MCF 10A (cell line): Measurements from ENCODE around the gene AKR1E2. TPM values are rescaled to one million over a fixed set of nuclear protein-coding genes. Genes with fewer than 3 reads are reported as not detected.
A peak's percentile ranks its signal among the peaks of the same experiment; 100 is the strongest.
"Not testable (repeated sequence)": the region's sequence is repeated elsewhere in the genome, so short reads cannot be mapped to it uniquely, and the experiment has no call there.

Experiments
- BruUV-seq: library from RNA; stranded (reverse); fragments of 400-500 nt; replicated peaks from 2 replicates; lab custom pipeline; 2021; lab: Mats Ljungman, UMichigan
- CTCF ChIA-PET: fragments of 300-600 bp; sonication (Branson Sonifier 250); formaldehyde crosslinking; extraction: SDS; loops from one replicate; lab custom pipeline; 2021; ENCODE audit warnings: antibody characterized with exemption, inconsistent platforms; lab: Yijun Ruan, JAX
- POLR2A ChIA-PET: fragments of 300-600, 350-650 bp; sonication (Branson Sonifier 250); formaldehyde crosslinking; extraction: SDS; loops from one replicate; lab custom pipeline; 2020; ENCODE audit warnings: antibody characterized with exemption, inconsistent platforms; lab: Yijun Ruan, JAX
- DNase-seq: peaks from one replicate; pipeline ENCODE4 v3.0.0-alpha.2; 2018; ENCODE audit not compliant: unreplicated experiment
- H3K27ac Mint-ChIP-seq: one replicate; pipeline ENCODE4 v1.8.0; 2022; ENCODE audit warnings: mild to moderate bottlenecking, low read depth, mixed read lengths; ENCODE audit not compliant: unreplicated experiment
- H3K27me3 Mint-ChIP-seq: one replicate; pipeline ENCODE4 v1.8.0; 2022; ENCODE audit warnings: mixed read lengths; ENCODE audit not compliant: insufficient read depth, unreplicated experiment
- H3K36me3 Mint-ChIP-seq: one replicate; pipeline ENCODE4 v1.8.0; 2022; ENCODE audit warnings: mild to moderate bottlenecking, moderate library complexity, mixed read lengths; ENCODE audit not compliant: insufficient read depth, unreplicated experiment
- H3K4me1 Mint-ChIP-seq: one replicate; pipeline ENCODE4 v1.8.0; 2022; ENCODE audit warnings: mixed read lengths; ENCODE audit not compliant: insufficient read depth, unreplicated experiment
- H3K4me3 Mint-ChIP-seq: one replicate; pipeline ENCODE4 v1.8.0; 2022; ENCODE audit warnings: mild to moderate bottlenecking, moderate library complexity, mixed read lengths; ENCODE audit not compliant: unreplicated experiment
- H3K9me3 Mint-ChIP-seq: one replicate; pipeline ENCODE4 v1.8.0; 2022; ENCODE audit warnings: mixed read lengths; ENCODE audit not compliant: unreplicated experiment
- intact Hi-C: fragments of 100-400 bp; cut with micrococcal nuclease; formaldehyde crosslinking; loops from 2 replicates; pipeline ENCODE4 v1.14.1; 2022
- total RNA-seq: library from RNA; stranded (reverse); gene quantifications from 2 replicates; pipeline ENCODE4 v1.2.3, GENCODE V29; 2022
- TF ChIP-seq, protein P1 (sequence below): fragments of 200-600 bp; IDR thresholded peaks from one replicate; pipeline ENCODE4 v1.8.0; 2022; ENCODE audit warnings: antibody characterized with exemption, mild to moderate bottlenecking; ENCODE audit not compliant: unreplicated experiment

AKR1E2 gene
- total RNA-seq, 1 experiment from 2014 or later, result not detected

GRCh38 chr10:4813023-4813422 lies 13.0 kb upstream of the AKR1E2 start:
- TF ChIP-seq, protein P1, sequence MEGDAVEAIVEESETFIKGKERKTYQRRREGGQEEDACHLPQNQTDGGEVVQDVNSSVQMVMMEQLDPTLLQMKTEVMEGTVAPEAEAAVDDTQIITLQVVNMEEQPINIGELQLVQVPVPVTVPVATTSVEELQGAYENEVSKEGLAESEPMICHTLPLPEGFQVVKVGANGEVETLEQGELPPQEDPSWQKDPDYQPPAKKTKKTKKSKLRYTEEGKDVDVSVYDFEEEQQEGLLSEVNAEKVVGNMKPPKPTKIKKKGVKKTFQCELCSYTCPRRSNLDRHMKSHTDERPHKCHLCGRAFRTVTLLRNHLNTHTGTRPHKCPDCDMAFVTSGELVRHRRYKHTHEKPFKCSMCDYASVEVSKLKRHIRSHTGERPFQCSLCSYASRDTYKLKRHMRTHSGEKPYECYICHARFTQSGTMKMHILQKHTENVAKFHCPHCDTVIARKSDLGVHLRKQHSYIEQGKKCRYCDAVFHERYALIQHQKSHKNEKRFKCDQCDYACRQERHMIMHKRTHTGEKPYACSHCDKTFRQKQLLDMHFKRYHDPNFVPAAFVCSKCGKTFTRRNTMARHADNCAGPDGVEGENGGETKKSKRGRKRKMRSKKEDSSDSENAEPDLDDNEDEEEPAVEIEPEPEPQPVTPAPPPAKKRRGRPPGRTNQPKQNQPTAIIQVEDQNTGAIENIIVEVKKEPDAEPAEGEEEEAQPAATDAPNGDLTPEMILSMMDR, result no peak
- no peaks in the 10 kb centered on the region for H3K36me3 Mint-ChIP-seq
- H3K9me3 Mint-ChIP-seq, result no peaks in the 10 kb centered on the region
- no peaks in the 10 kb centered on the region for H3K27me3 Mint-ChIP-seq
- H3K27ac Mint-ChIP-seq, result no peak overlapping the region
- POLR2A ChIA-PET, result interaction anchor here (0.6 kb wide), 1 partner anchor 39 kb away, joined by 3 read pairs; no protein-coding TSS in a partner anchor
- H3K4me1 Mint-ChIP-seq, result peaks cover 18% of the 10 kb centered on the region
- intact Hi-C loops, result no loop called here
- peak; percentile 76 for DNase-seq
- BruUV-seq, result no TSS peak
- CTCF ChIA-PET, result interaction anchor here (0.7 to 3.7 kb wide), 8 partner anchors 17 to 1210 kb away, joined by 3 to 61 read pairs (median 4); no protein-coding TSS in a partner anchor
- H3K4me3 Mint-ChIP-seq, result no peak overlapping the region

DNA sequence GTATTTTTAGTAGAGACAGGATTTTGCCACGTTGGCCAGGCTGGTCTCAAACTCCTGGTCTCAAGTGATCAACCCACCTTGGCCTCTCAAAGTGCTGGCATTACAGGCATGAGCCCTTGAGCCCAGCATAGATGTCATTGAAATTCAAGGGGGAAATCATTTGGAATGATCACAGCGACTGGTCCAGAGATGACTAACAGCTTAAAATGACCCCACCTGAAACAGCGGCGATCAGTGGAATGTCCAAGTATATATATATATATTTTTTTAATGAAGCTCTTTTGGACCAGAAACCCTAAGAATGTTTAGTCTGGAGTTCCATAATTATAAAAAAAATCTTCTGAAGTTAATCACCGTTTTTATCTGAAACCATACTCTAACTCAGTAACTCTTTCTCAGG lies 12.5 kb upstream of the AKR1E2 start:
- intact Hi-C loops, result no loop called here
- no TSS peak for BruUV-seq
- Mint-ChIP-seq H3K4me3 (no peak overlapping the region), H3K27me3 (no peaks in the 10 kb centered on the region), H3K9me3 (no peaks in the 10 kb centered on the region), H3K27ac (no peak overlapping the region), H3K4me1 (peaks cover 14% of the 10 kb centered on the region), H3K36me3 (no peaks in the 10 kb centered on the region)
- POLR2A ChIA-PET, result interaction anchor here (0.6 to 1.2 kb wide), 2 partner anchors 40 to 627 kb away, joined by 3 read pairs; no protein-coding TSS in a partner anchor
- no peak for DNase-seq
- TF ChIP-seq, protein P1, result no peak
- CTCF ChIA-PET, result interaction anchor here (0.6 to 3.7 kb wide), 11 partner anchors 16 to 1614 kb away, joined by 3 to 61 read pairs (median 4); no protein-coding TSS in a partner anchor

- intact Hi-C loops, result loop anchor here (1.0 to 5.0 kb wide), 4 partner anchors 33 to 807 kb away; no protein-coding TSS in a partner anchor
- ChIA-PET CTCF (interaction anchor here (0.6 to 3.7 kb wide), 25 partner anchors 9 to 1032 kb away, joined by 3 to 61 read pairs (median 3); partner anchors contain the start of gene AKR1C3), POLR2A (interaction anchor here (1.0 to 1.1 kb wide), 4 partner anchors 11 to 813 kb away, joined by 3 read pairs; no protein-coding TSS in a partner anchor)
- TF ChIP-seq, protein P1, result peak; percentile 18
- not testable (repeated sequence) for H3K4me1 Mint-ChIP-seq, H3K4me3 Mint-ChIP-seq, H3K9me3 Mint-ChIP-seq, H3K27me3 Mint-ChIP-seq, BruUV-seq, H3K36me3 Mint-ChIP-seq, H3K27ac Mint-ChIP-seq
- DNase-seq, result peak; percentile 26
Measured at GRCh38 chr10:4815646-4816180, 10.3 kb upstream of the AKR1E2 start.

DNA sequence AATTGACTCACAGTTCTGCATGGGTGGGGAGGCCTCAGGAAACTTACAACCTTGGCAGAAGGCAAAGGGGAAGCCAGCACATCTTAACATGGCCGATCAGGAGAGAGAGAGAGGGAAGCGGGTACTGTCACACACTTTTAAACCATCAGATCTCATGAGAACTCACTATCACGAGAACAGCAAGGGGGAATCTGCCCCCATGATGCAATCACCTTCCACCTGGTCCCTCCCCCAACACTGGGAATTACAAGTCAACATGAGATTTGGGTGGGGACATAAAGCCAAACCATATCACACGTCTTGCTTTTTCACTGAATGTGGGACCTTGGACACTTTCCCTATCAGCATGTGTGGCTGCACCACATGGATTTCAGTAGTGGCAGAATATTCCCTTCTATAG lies 9.0 kb upstream of the AKR1E2 start:
- POLR2A ChIA-PET, result no interaction called here
- Mint-ChIP-seq H3K36me3 (no peaks in the 10 kb centered on the region), H3K27me3 (no peaks in the 10 kb centered on the region), H3K4me3 (no peak overlapping the region), H3K9me3 (no peaks in the 10 kb centered on the region), H3K4me1 (peaks cover 5% of the 10 kb centered on the region), H3K27ac (no peak overlapping the region)
- intact Hi-C loops, result loop anchor here (5.0 kb wide), 1 partner anchor 805 kb away; no protein-coding TSS in a partner anchor
- TF ChIP-seq, protein P1, result no peak
- DNase-seq, result no peak
- BruUV-seq, result no TSS peak
- CTCF ChIA-PET, result interaction anchor here (1.2 to 1.5 kb wide), 2 partner anchors 23 to 580 kb away, joined by 3 read pairs; no protein-coding TSS in a partner anchor
